ENCODE results near the gene TM9SF1. TPM values are rescaled to one million over a fixed set of nuclear protein-coding genes. Genes with fewer than 3 reads are reported as not detected.

The TM9SF1 gene
- total and polyA plus RNA-seq, 8 donors: 28.1 to 72.5 (median 35.2) TPM

DNA sequence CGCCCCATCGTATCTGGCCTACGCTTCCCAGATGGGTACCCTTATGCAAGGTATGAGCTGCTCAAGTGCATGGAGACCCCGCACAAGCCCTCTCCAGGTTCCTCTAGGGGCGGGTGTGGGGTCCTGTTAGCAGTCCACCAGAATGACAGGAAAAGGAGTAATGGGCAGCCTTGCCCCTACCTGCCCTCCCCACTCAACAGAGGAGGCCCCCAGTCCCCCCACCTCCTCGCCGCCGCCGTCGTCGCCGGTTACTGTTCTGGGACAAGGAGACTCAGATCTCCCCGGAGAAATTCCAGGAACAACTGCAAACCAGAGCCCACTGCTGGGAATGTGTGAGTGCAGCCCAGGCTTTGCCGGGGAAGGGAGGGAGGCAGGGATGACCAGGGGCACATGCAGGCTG is 17.4 kb downstream of the TM9SF1 start:
- Histone ChIP-seq H3K9me3 (no peaks in the 10 kb centered on the region), H3K36me3 (peaks cover 0 to 100% of the 10 kb centered on the region in 2 donors), H3K4me1 (no peaks in the 10 kb centered on the region), H3K27ac (no peak overlapping the region), H3K4me3 (no peak overlapping the region), H3K27me3 (no peaks in the 10 kb centered on the region)
- ATAC-seq (no peak), DNase-seq (no peak)
- intact Hi-C loops (cut with DNase I): no loop called here
- TF ChIP-seq, protein P1, sequence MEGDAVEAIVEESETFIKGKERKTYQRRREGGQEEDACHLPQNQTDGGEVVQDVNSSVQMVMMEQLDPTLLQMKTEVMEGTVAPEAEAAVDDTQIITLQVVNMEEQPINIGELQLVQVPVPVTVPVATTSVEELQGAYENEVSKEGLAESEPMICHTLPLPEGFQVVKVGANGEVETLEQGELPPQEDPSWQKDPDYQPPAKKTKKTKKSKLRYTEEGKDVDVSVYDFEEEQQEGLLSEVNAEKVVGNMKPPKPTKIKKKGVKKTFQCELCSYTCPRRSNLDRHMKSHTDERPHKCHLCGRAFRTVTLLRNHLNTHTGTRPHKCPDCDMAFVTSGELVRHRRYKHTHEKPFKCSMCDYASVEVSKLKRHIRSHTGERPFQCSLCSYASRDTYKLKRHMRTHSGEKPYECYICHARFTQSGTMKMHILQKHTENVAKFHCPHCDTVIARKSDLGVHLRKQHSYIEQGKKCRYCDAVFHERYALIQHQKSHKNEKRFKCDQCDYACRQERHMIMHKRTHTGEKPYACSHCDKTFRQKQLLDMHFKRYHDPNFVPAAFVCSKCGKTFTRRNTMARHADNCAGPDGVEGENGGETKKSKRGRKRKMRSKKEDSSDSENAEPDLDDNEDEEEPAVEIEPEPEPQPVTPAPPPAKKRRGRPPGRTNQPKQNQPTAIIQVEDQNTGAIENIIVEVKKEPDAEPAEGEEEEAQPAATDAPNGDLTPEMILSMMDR (IDR thresholded peaks at IDR 0.05): no peak

GRCh38 chr14:24177041-24177825 is 18.0 kb downstream of the TM9SF1 start:
- H3K4me1 ChIP-seq: no peaks in the 10 kb centered on the region
- TF ChIP-seq, protein P1 (IDR thresholded peaks at IDR 0.05): no peak
- no peak overlapping the region for H3K27ac ChIP-seq
- no peak overlapping the region for H3K4me3 ChIP-seq
- no peaks in the 10 kb centered on the region for H3K9me3 ChIP-seq
- intact Hi-C loops (cut with DNase I): no loop called here
- DNase-seq (no peak), ATAC-seq (no peak)
- no peaks in the 10 kb centered on the region for H3K27me3 ChIP-seq
- H3K36me3 ChIP-seq: peaks cover 0 to 100% of the 10 kb centered on the region in 2 donors

GRCh38 chr14:24176599-24176998 is 18.6 kb downstream of the TM9SF1 start:
- Histone ChIP-seq H3K36me3 (peaks cover 0 to 96% of the 10 kb centered on the region in 2 donors), H3K9me3 (no peaks in the 10 kb centered on the region), H3K27me3 (no peaks in the 10 kb centered on the region), H3K4me1 (peaks cover 0 to 6% of the 10 kb centered on the region in 2 donors), H3K27ac (no peak overlapping the region), H3K4me3 (no peak overlapping the region)
- ATAC-seq (no peak), DNase-seq (no peak)
- intact Hi-C loops (cut with DNase I): no loop called here
- TF ChIP-seq, protein P1 (IDR thresholded peaks at IDR 0.05): no peak

- no peaks in the 10 kb centered on the region for H3K27me3 ChIP-seq
- H3K4me3 ChIP-seq: peak overlapping the region; percentile 16 to 34
- no peak overlapping the region for H3K27ac ChIP-seq
- no peaks in the 10 kb centered on the region for H3K9me3 ChIP-seq
- peak in 1 of 4 donors; percentile 73 for DNase-seq
- intact Hi-C loops (cut with DNase I): no loop called here
- peaks cover 0 to 87% of the 10 kb centered on the region in 2 donors for H3K36me3 ChIP-seq
- TF ChIP-seq, protein P1 (IDR thresholded peaks at IDR 0.05): no peak
- H3K4me1 ChIP-seq: peaks cover 0 to 20% of the 10 kb centered on the region in 2 donors
- no peak for ATAC-seq
Measured at GRCh38 chr14:24172871-24173281, 22.4 kb downstream of the TM9SF1 start.

GRCh38 chr14:24172261-24172860 is 22.9 kb downstream of the TM9SF1 start:
- H3K4me3 ChIP-seq: peak overlapping the region; percentile 16 to 34
- H3K4me1 ChIP-seq: peaks cover 0 to 23% of the 10 kb centered on the region in 2 donors
- H3K27ac ChIP-seq: no peak overlapping the region
- H3K36me3 ChIP-seq: peaks cover 0 to 87% of the 10 kb centered on the region in 2 donors
- DNase-seq (peak in 1 of 4 donors; percentile 78), ATAC-seq (peak; percentile 14)
- TF ChIP-seq, protein P1 (IDR thresholded peaks at IDR 0.05): no peak
- no peaks in the 10 kb centered on the region for H3K27me3 ChIP-seq
- no peaks in the 10 kb centered on the region for H3K9me3 ChIP-seq
- intact Hi-C loops (cut with DNase I): no loop called here

Measured in left lung (tissue), 10 donors.